H54 (cell line): Measurements from ENCODE around the gene CXCR2.

Experiments
- DNase-seq: peaks from one replicate; pipeline ENCODE4 v3.0.0; 2011; ENCODE audit warnings: low spot score, mixed read lengths; ENCODE audit not compliant: insufficient read length
- FAIRE-seq: peaks from 3 replicates; lab custom pipeline; 2011; peaks lifted over from hg19 to GRCh38; lab: Jason Lieb, UNC
- POLR2A ChIP-seq: IDR thresholded peaks from 2 replicates; pipeline ENCODE4 v1.6.1; 2011; ENCODE audit warnings: low read depth, mild to moderate bottlenecking, low read length

The CXCR2 gene

DNA sequence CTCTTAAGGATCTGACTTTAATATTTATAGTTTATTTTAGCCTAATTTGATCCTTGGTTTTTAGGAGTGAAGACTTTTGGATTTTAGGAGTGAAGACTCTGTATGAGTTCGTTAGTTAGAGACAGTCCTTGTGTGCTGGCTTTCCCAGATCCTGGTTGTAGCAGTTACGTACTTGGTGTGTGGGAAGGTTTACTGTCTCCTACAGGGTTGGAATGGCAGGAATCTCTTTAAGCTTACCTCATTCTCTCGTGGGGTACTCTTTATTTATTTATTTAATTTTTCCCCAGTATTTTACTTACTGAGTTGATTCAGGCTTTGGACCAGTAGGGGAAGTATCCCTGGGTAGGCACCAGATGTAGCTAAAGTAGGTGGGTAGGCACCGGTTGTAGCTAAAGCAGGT lies 1.8 kb upstream of the CXCR2 start:
- no peak for TF ChIP-seq POLR2A
- FAIRE-seq (no peak), DNase-seq (no peak)

DNA sequence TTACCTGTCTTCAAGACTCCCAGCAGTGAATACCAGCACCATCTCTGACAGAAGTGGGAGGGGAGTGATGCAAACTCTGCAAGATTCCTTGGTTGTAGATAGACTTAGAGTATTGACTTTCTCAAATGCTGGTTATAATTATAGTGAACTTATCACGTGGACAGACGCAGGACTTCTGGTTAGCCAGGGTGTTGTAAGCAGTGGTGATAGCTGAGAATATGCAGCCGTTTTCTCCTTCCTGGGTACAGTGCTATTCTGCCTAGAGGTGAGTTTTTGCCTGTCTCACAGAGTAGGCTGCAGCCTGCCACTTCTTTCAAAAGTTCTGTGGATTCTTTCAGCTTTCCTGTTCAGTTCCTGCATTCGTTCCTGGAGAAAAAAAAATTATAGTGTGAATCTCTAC lies 733 bp upstream of the CXCR2 start:
- no peak for TF ChIP-seq POLR2A
- DNase-seq (no peak), FAIRE-seq (no peak)

DNA sequence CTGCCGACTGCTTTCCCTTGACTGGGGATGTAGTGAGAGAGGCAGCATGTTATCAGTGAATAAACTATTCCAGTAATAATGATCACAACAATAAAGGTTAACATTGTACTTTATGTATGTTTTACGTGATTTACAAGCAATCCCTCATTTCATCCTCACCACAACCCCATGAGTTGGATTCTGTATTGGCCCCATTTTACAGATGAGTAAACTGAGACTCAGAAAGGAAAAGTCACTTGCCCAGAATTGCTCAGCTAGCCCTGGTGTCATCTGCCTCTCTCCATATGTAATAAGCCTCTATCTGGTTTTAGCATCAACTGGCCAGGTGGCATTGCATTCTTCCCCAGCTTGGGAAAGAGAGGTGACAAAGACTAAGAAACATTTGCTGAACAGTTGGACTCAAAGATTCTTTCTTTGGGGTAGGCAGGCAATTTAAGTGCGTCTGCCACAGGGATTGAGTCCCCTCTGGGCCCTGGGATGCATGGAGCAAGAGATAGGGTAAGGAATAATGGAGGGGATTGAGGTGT lies 2.2 kb downstream of the CXCR2 start:
- DNase-seq (no peak), FAIRE-seq (no peak)
- TF ChIP-seq POLR2A = no peak

DNA sequence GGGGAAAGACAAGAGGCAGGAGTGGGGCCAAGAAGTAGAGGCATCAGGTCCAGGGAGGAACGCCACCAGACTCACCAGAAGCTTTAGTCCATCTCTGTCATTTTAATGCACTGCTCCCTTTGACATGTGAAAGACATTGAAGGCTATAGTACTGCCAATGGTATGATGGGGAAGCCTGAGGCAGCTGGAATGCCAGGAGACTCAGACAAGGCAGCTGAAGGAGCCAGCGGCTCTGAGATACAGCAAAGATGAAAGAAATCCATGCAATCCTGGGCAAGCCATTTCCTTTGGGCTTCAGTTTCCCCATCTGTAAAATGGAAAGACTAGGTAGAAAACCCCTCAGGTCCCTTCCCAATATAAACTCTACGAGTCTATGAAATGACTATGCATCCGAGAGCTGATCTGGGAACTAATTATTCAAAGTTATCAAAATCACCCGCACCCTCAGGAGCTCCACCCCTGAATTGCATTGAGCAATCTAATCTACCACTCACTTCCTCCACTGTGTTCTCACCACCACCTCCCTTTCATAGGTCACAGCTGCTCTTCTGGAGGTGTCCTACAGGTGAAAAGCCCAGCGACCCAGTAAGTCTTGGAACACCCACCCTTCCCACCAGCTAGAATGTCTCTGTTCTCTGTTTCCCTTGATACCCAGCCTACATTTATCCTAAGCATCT lies 3.1 kb downstream of the CXCR2 start:
- DNase-seq (no peak), FAIRE-seq (no peak)
- TF ChIP-seq POLR2A = no peak

DNA sequence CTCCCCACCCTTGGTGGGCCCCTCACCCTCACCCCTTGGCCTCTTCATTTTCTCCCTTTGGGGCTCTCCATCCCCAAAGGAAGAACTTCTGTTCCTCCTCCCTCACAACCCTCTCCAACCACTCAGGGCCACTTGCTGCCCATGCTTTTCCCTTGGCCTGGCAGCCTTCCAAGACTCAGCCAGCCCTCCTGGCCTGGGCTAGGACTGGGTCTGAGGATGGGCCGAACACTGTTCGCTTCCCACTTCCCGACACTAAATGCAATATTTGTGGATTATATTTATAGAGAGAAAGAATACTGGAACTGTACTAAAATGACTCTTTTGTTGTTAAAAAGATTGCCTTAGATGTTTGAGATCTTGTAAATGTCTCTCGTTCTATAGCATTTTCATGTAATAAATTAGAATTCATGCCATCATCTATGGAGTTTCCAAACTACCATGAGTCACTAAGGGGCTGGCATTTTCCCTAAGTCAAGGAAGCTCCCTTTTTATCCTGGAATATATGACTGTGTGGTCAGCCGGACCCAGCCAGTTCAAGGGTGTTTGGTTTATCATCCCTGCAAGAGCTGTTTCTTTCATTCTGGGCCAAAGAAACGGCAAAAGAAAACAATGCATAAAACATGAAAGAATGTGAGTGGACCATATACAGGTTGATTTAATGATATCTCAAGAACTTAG lies 3.8 kb downstream of the CXCR2 start:
- TF ChIP-seq POLR2A = no peak
- DNase-seq = no peak
- FAIRE-seq = no peak

DNA sequence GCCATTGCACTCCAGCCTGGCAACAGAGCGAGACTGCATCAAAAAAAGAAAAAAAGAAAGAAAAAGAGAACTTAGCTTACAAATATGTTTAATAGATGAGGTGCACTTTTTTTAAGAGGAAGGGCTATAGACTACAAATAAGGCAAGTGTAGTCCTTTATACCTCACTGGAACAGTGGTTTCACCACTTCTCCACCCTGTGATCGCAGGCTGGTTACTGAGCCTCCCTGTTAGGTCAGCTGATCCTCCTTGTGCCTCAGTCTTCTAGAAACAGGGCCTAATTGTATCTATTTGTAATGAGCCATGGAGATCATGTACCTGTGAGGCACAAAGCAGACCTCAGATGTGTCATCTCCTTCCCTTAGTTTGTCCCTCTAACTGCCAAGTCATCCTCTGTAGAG lies 4.5 kb downstream of the CXCR2 start:
- no peak for TF ChIP-seq POLR2A
- no peak for FAIRE-seq
- DNase-seq = no peak

DNA sequence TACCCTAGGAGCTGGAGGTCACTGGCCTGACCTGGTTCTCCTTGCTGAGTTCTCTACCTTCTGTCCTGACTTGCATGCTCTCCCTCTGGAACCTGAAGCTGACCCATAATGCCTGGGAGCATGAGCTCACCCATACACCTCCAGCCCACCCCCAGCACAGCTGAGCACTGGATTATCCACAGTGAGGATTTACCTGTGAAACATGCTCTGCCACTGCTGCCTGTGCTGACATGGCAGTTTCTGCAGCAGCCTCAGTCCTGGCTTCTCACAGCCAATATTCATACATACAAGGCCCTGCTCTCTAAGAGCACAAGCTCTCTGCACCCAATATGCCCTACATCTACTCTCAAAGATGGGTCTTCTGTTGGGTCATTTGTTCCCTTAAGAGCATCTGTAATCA lies 5.0 kb downstream of the CXCR2 start:
- DNase-seq (no peak), FAIRE-seq (no peak)
- no peak for TF ChIP-seq POLR2A

DNA sequence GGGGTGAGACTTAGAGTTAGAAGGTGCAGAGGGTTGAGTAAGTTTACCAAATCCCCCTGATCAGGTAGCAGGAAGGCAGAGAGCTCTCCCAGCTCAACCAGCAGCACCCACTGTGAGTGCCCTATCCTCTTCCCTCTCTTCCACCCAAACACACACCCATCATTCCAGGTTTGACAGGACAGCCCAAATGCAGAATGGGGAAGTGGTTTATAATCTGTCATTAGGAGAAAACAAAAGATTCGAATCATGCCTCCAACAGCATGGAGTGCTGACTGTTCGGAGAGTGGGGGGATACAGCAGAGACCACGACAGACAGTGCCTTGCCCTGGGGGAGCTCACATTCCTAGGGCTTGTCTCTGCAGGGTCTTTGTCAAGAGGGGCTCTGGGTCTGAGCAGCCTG lies 11.7 kb downstream of the CXCR2 start:
- no peak for TF ChIP-seq POLR2A
- FAIRE-seq (no peak), DNase-seq (no peak)

DNA sequence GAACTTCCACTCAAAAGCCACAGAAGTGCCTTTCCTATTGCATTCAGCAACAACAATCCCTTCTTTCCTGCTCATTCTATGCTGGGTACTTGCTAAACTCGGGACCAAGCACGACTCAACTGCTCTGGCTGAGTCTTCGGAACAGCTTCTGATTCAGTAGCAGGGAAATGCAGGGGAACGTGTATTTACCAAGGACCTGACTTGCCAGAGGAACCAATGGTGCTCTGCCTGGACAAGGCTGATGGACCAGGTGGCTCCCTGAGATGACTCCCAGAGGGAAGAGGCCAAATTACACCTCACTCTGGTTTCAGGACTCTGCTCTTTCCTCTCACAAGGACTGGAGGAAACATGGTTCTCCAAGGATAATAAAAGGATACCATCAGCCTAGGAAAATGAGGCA lies 12.2 kb downstream of the CXCR2 start:
- no peak for TF ChIP-seq POLR2A
- FAIRE-seq (no peak), DNase-seq (no peak)

DNA sequence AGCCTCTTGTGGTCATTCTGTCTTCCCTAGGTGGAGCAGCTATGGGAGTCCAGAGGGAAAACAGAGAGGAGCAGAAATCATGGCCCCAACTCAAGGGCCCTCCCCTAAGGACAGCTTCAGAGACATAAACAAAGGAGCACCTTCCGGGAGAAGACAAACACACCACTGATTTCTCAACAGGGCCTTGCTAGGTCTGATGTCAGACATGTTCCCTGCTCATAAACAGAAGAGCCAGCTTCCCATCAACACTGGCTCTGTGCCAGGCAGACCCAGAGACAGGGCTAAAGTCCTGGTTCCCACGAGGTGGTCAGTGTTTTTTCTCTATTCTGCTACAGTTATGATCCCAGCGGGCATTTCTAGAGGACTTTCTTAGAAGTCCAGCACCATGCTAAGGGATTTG lies 19.3 kb downstream of the CXCR2 start:
- no peak for TF ChIP-seq POLR2A
- DNase-seq (no peak), FAIRE-seq (no peak)

DNA sequence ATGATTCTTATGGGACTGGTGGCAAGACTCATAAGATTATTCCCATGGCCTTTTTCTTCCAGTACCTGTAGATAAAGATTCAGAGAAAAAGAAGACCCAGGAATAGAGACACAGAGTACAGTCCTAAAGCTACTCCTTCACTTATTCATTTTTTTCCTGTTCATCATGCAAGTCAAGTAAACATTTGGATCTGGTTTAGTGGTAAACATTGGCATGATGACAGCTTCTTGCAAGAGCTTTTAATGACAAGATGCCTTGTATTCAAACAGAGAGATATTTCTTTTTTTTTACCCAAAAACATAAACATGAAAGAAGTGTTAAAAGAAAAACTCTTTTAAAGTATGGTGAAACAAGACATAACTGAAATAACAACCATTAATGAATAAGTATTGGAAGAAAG lies 20.2 kb downstream of the CXCR2 start:
- DNase-seq = no peak

DNA sequence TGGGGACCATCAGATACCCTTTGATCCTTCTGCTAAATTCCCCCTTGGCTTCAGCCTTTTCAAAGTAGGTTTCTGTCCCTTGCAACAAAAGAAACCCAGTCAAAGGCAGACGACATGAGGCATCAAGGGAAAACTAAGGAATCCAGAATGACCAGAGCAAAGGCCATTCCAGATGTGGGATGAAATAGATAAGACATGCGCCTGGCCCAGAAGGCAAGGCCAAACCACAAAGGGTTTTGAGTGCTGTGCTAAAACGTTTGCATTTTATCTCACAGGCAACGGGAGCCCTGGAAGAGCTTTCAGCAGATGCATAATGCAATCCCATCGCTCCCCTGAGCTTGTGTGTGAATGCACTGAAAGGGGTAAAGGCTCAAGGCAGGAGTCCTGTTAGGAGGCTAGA lies 23.3 kb downstream of the CXCR2 start:
- no peak for DNase-seq
- no peak for TF ChIP-seq POLR2A
- FAIRE-seq = no peak

More for the DNA sequence above, 20.2 kb downstream of the CXCR2 start:
- TF ChIP-seq POLR2A = no peak
- no peak for FAIRE-seq

DNA sequence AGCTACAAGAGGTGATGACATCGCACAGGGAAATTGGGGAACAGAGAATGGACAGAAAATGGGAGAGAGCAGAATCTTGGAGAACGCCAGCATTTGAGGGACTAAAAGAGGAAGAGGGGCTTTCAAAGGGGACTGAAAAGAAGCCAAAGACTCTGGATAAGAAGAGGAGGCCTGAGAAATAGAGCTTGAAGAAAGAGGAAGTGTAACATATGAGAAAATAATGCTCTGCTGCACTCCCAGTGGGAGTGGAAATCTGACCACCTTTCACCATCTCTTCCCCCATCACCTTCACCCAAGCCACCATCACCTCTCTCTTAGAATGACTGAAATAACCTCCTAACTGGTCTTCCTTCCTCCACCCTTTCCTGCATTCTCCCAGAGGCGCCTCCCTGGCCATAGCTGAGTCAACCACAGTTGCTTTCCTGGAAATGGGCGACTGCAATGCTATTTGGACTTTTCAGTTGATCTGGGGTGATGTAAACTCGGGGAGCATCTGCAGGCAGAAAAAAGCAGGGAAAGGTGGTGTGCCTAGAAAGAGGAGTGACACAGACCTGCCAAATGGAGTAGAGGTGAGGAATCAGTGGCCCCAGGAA lies 24.1 kb downstream of the CXCR2 start:
- TF ChIP-seq POLR2A = no peak
- FAIRE-seq (no peak), DNase-seq (no peak)

DNA sequence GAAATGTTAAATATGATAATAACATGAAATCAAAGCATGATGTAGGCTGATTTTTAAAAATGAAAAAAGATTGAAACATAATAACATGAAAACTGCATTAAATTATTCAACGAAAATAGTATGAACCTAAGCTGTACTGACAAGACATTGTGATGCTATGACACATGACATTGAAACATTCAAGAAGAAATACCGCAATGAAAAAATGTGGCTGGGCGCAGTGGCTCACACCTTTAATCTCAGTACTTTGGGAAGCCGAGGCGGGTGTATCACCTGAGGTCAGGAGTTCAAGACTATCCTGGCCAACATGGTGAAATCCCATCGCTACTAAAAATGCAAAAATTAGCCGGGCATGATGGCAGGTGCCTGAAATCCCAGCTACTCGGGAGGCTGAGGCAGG lies 26.3 kb downstream of the CXCR2 start:
- FAIRE-seq = no peak
- DNase-seq = no peak

More for the DNA sequence above, 26.3 kb downstream of the CXCR2 start:
- TF ChIP-seq POLR2A = no peak
